Tibial nerve (tissue), 4 donors: ENCODE measurements around the gene MAIP1. TPM values are rescaled to one million over a fixed set of nuclear protein-coding genes. Genes with fewer than 3 reads are reported as not detected.

Experiments
- DNase-seq, 2 donors: peaks; one replicate each; pipeline ENCODE4 v3.0.0-alpha.2; 2019; ENCODE audit warnings: low spot score in 2 of 2
- H3K27ac ChIP-seq, 4 donors: fragments of 200-600 bp; sonication (generic) in 3 of 4; one replicate each; pipeline ENCODE4 v1.5.1; 2017 to 2019; ENCODE audit warnings: mild to moderate bottlenecking in 1 of 4
- H3K27me3 ChIP-seq, 2 donors: fragments of 200-600 bp; sonication (generic) in 1 of 2; one replicate each; pipeline versions ENCODE4 v1.5.1 to v1.6.0; 2017 to 2019
- H3K36me3 ChIP-seq, 3 donors: fragments of 200-600 bp; sonication (generic); one replicate each; pipeline ENCODE4 v1.5.1; 2018 to 2019
- H3K4me1 ChIP-seq, 4 donors: fragments of 200-600 bp; sonication (generic) in 3 of 4; one replicate each; pipeline ENCODE4 v1.5.1; 2017 to 2019
- H3K4me3 ChIP-seq, 4 donors: fragments of 200-600 bp; sonication (generic) in 3 of 4; one replicate each; pipeline ENCODE4 v1.5.1; 2017 to 2019; ENCODE audit warnings: mild to moderate bottlenecking in 1 of 4, moderate library complexity in 1 of 4
- H3K9me3 ChIP-seq, 4 donors: fragments of 200-600 bp; sonication (generic) in 3 of 4; one replicate each; pipeline ENCODE4 v1.5.1; 2017 to 2019
- CTCF ChIP-seq, 5 experiments: fragments of 200-600 bp in 3 of 5; fragments of 450-650 bp in 2 of 5; sonication (generic) in 3 of 5; IDR thresholded peaks; one replicate each; pipeline ENCODE4 v1.5.1; 2016 to 2019; ENCODE audit warnings: antibody characterized with exemption in 5 of 5, mild to moderate bottlenecking in 3 of 5, moderate library complexity in 2 of 5
- EP300 ChIP-seq, 2 donors: sonication (generic); formaldehyde crosslinking; IDR thresholded peaks; one replicate each; pipeline ENCODE4 v1.6.1; 2017; ENCODE audit warnings: antibody characterized with exemption in 2 of 2, mild to moderate bottlenecking in 1 of 2
- POLR2A ChIP-seq, 2 donors: fragments of 450-650 bp; IDR thresholded peaks; one replicate each; pipeline ENCODE4 v1.6.1; 2017; ENCODE audit warnings: antibody characterized with exemption in 2 of 2, mild to moderate bottlenecking in 2 of 2, moderate library complexity in 2 of 2
- WGBS, 2 donors: methylation state at CpG; one replicate each; pipeline ENCODE4 v1.1.5; 2018; 5-methylcytosine and 5-hydroxymethylcytosine counted together
- total RNA-seq, 4 donors: library from RNA; depleted of rRNA; stranded (reverse); fragments of >200 nt; gene quantifications; one replicate each; pipeline ENCODE4 v1.1.0, GENCODE V29; 2016

Gene MAIP1
- total RNA-seq, 4 donors from 2014 or later = 9.0 to 16.3 (median 11.1) TPM

DNA sequence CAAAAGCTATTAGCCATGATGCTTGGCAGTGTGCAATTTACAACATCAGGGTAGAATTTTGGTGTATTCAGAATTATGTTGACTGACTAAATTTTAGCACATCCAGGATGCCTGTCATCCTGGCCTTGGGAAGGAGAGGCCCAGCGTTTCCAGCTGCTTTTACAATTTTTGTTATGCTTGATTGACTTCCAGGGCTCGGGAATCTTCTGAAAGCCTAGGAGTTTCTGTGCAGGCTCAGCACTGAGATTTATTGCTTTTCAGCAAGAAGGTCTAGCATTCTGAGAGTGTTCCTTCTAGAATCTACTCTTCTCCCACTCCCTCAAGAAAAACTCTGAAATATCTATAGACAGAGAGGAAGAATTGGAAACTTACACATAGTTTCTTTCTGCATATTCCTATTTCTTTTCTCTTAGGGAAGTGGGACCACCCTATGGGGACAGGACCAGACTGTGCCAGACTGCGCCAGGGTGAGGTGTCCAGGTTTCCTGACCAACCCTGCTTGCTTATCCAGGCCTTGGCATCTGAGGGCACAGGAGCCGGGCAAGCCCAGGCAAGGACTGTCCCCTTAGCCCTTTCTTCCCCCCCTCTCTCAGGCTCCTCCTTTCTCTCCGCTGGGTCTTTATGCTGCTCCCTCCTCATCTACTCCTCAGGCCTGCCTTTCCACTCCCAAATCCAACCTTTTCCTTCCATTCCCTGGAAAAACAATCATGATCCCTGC is 26.9 kb downstream of the MAIP1 start:
- DNase-seq = no peak
- TF ChIP-seq POLR2A (IDR thresholded peaks at IDR 0.05) = no peak
- no peak for TF ChIP-seq EP300 (IDR thresholded peaks at IDR 0.05)
- TF ChIP-seq CTCF (IDR thresholded peaks at IDR 0.05) = no peak
- no peaks in the 10 kb centered on the region for H3K36me3 ChIP-seq
- no peaks in the 10 kb centered on the region for H3K9me3 ChIP-seq
- peaks cover 0 to 21% (median 0%) of the 10 kb centered on the region in 4 donors for H3K4me1 ChIP-seq
- H3K4me3 ChIP-seq = no peak overlapping the region
- H3K27me3 ChIP-seq = no peaks in the 10 kb centered on the region
- no peak overlapping the region for H3K27ac ChIP-seq
- WGBS, 2 donors = 80 to 81% methylated on average over 5 of the region's 5 CpGs

- Histone ChIP-seq H3K4me3 (no peak overlapping the region), H3K27ac (no peak overlapping the region), H3K9me3 (no peaks in the 10 kb centered on the region), H3K27me3 (no peaks in the 10 kb centered on the region), H3K4me1 (peaks cover 0 to 32% (median 0%) of the 10 kb centered on the region in 4 donors), H3K36me3 (no peaks in the 10 kb centered on the region)
- 30 to 45% methylated on average over 1 of the region's 1 CpG for WGBS, 2 donors
- DNase-seq = no peak
- TF ChIP-seq EP300 (IDR thresholded peaks at IDR 0.05) = no peak
- TF ChIP-seq CTCF (IDR thresholded peaks at IDR 0.05) = no peak
- no peak for TF ChIP-seq POLR2A (IDR thresholded peaks at IDR 0.05)
These were observed 28.2 kb downstream of the MAIP1 start for GRCh38 chr2:199983534-199983933.

- Histone ChIP-seq H3K9me3 (no peaks in the 10 kb centered on the region), H3K4me3 (no peak overlapping the region), H3K27ac (no peak overlapping the region), H3K36me3 (no peaks in the 10 kb centered on the region), H3K27me3 (no peaks in the 10 kb centered on the region), H3K4me1 (peaks cover 0 to 32% (median 0%) of the 10 kb centered on the region in 4 donors)
- DNase-seq = no peak
- 71 to 73% methylated on average over 4 of the region's 4 CpGs for WGBS, 2 donors
- TF ChIP-seq POLR2A (IDR thresholded peaks at IDR 0.05) (no peak), EP300 (IDR thresholded peaks at IDR 0.05) (no peak), CTCF (IDR thresholded peaks at IDR 0.05) (no peak)
These were observed 28.8 kb downstream of the MAIP1 start for GRCh38 chr2:199984159-199984558.

DNA sequence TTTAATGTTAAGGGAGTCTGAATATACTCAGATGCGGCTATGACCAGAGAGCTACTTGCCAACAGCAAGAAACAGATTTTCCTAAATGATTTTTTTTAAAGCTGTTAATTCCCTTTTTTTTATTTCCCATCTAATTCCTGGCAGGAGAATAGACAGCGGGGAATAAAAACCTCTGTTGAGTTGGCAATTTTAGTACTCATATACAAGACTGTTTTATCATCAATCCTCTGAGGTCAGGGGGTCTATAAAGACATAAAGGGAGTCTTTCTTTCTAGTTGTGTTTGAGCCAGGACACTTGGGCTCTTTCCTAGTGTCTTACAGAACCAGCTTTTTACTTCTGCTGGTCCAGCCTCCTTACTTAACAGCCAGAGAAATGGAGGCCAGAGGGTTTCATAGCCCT is 29.4 kb downstream of the MAIP1 start:
- DNase-seq = no peak
- Histone ChIP-seq H3K9me3 (no peaks in the 10 kb centered on the region), H3K4me1 (peaks cover 0 to 28% (median 0%) of the 10 kb centered on the region in 4 donors), H3K36me3 (no peaks in the 10 kb centered on the region), H3K27me3 (no peaks in the 10 kb centered on the region), H3K27ac (no peak overlapping the region), H3K4me3 (no peak overlapping the region)
- TF ChIP-seq CTCF (IDR thresholded peaks at IDR 0.05) (no peak), EP300 (IDR thresholded peaks at IDR 0.05) (no peak), POLR2A (IDR thresholded peaks at IDR 0.05) (no peak)
- WGBS, 2 donors = 23 to 29% methylated on average over 2 of the region's 2 CpGs

- H3K27me3 ChIP-seq = no peaks in the 10 kb centered on the region
- no peak for TF ChIP-seq EP300 (IDR thresholded peaks at IDR 0.05)
- TF ChIP-seq CTCF (IDR thresholded peaks at IDR 0.05) = peak in 4 of 5 experiments; percentile 16 to 41 (median 29)
- no peak for TF ChIP-seq POLR2A (IDR thresholded peaks at IDR 0.05)
- no peak overlapping the region for H3K4me3 ChIP-seq
- H3K36me3 ChIP-seq = no peaks in the 10 kb centered on the region
- DNase-seq = peak; percentile 25 to 64
- peaks cover 0 to 21% (median 0%) of the 10 kb centered on the region in 4 donors for H3K4me1 ChIP-seq
- no peak overlapping the region for H3K27ac ChIP-seq
- H3K9me3 ChIP-seq = no peaks in the 10 kb centered on the region
- WGBS, 2 donors = 67 to 73% methylated on average over 6 of the region's 6 CpGs
These were observed 30.3 kb downstream of the MAIP1 start for GRCh38 chr2:199985625-199986207.
